GM10266 (cell line): ENCODE measurements around the gene S100A5.

Experiments used
- DNase-seq: peaks from one replicate; pipeline ENCODE4 v3.0.0; 2012; ENCODE audit errors: extremely low spot score
- TF ChIP-seq, protein P1 (sequence below): IDR thresholded peaks from 2 replicates; pipeline ENCODE4 v1.5.1; 2012; ENCODE audit warnings: mild to moderate bottlenecking, low read depth; ENCODE audit not compliant: control insufficient read depth, insufficient read depth; ENCODE audit errors: missing control alignments

Gene S100A5

DNA sequence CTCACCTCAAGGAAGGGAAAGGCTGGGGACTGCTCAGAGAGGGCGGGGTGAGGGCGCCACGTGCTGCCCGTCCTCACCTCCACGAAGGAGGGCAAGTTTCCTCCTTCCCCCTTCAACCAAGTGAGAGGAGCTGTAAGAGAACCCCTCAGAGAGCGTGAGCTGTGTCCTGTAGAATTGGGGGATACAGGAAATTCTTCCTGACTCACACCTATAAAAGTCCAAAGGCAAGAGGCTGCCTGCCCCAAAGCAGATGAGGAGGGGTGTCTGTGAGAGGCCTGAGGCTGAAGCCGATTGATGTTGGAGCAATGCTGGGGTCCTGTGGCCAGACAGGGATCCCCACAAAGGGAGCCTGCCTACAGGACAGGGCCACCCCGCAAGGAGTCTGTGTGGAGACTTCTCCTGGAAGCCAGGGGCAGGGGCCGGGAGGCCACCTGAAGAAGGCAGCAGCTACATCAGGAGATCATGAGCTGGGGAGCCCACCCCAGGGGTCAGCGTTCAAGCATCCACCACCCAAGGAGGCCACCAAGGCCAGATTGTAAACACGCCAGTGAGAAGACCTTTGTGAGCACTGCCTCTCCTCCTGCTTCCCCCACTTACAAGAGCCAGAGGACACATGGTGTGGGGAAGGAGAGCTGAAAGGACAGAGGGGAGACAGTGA lies 32.7 kb downstream of the S100A5 start:
- TF ChIP-seq, protein P1, sequence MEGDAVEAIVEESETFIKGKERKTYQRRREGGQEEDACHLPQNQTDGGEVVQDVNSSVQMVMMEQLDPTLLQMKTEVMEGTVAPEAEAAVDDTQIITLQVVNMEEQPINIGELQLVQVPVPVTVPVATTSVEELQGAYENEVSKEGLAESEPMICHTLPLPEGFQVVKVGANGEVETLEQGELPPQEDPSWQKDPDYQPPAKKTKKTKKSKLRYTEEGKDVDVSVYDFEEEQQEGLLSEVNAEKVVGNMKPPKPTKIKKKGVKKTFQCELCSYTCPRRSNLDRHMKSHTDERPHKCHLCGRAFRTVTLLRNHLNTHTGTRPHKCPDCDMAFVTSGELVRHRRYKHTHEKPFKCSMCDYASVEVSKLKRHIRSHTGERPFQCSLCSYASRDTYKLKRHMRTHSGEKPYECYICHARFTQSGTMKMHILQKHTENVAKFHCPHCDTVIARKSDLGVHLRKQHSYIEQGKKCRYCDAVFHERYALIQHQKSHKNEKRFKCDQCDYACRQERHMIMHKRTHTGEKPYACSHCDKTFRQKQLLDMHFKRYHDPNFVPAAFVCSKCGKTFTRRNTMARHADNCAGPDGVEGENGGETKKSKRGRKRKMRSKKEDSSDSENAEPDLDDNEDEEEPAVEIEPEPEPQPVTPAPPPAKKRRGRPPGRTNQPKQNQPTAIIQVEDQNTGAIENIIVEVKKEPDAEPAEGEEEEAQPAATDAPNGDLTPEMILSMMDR, result no peak
- no peak for DNase-seq

DNA sequence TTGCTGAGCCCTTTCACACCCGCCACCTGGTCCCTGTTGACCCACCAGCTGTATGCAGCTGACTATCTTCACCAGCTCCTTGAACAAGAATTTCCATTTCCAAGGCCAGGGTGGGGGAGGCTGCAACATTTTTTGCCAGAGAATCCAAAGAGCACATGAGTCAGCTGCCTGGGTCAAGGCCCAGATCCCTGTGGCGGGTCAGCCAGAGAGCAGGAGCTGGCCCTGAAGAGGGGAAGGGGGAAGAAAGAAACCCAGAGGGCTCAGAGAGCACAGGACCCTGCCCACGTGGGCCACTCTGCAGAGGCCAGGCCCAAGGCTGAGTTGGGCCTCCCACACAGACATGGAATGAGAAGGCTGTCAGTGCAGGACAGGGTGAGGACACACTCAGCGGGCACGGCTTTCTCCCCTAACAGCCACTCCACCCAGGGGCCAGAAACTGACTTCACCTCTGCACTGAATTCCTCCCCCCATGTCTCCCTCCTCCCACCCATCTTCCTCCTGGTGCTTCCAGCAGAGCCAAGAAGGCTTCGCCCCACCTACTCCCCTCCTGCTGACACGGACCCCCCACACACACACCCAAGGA lies 33.8 kb downstream of the S100A5 start:
- no peak for DNase-seq
- TF ChIP-seq, protein P1, result no peak

DNA sequence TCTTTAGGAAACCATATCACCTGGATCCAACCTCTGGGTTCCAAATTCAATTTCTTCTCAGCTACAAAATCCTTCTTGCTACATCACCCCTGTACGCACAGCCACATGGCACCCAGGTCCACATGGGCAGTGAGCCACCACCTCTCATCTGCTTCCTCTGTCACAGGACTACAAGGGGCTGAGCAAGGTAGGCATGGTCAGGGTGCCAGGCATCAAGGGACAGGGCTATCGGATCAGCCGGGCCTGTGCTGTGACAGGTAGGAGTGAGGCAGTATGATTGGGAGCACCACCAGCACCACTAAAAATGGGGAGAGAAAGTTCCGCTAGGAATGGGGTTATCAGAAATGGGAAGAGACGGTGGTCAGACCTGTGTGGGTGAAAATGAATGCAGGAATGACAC lies 34.3 kb downstream of the S100A5 start:
- DNase-seq, result no peak
- TF ChIP-seq, protein P1, result no peak

DNA sequence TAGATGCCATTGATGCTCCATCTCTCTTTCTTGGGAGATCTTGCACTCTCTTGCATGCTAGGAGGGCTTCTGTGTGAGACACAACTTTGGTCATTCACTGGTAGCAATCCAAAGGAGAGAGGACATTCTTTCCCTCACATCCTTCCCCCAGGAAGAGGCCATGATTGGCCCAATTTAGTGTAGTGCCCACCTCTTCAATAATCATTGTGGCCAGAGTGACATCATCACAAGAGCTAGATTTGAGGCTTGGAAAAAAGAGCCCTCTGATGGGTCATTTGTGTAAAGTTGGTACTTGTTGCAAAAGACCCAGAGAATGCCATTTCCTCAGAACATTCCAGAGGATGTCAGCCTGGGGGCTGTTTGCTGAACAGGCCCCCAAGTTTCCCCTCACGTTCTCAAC lies 35.2 kb downstream of the S100A5 start:
- DNase-seq, result no peak
- TF ChIP-seq, protein P1, result no peak

DNA sequence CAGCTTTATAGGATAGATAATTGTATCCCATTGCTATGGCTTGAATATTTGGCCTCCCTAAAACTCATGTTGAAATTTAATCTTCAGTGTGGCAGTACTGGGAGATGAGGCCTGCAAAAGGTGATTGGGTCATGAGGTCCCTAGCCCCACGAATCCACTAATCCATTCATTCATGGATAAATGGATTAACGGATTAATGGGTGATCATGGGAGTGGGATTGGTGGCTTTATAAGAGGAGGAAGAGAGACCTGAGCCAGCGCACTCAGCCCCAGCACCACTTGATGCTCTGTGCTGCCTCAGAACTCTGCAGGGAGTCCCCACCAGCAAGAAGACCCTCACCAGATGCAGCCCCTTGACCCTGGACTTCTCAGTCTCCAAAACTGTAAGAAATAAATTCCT lies 37.0 kb downstream of the S100A5 start:
- TF ChIP-seq, protein P1, result no peak

DNA sequence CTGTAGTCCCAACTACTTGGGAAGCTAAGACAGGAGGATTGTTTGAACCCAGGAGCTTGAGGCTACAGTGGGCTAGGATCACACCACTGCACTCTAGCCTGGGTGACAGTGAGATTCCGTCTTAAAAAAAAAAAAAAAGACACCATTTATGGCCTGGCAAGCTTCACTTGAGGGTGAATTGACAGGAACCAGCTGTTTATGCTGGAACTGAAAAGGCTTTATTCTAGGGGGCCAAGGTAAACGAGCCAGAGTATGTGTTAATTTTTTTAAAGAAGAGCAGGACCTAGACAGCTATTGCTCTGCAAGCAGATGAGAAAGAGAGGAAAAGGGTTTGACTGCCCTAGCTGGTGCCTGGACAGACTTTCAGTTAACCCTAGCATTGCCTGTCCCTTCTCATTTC lies 42.0 kb downstream of the S100A5 start:
- DNase-seq, result no peak
- TF ChIP-seq, protein P1, result no peak

More for the DNA sequence above, 37.0 kb downstream of the S100A5 start:
- DNase-seq, result no peak

DNA sequence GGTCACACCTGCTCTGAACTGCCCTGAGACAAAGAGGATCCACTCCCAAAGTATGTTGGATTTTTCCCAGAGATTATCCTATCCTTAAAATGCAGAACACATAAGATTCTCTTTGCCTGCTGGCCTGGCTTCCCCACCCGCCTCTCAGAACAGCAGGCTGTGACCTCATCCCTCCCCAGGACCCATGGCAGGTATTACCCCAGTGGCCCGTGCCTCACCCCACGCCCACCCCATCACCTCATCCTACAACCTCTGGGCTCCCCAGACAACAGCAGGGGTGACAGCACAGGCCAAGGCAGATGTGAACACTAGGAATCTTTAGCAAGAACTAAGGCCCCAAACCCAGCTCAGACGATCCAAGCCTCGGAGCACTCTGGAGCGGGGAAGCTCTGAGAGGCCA lies 45.2 kb downstream of the S100A5 start:
- no peak for DNase-seq
- TF ChIP-seq, protein P1, result no peak
